AG08395 (cell line): ENCODE measurements around the gene HBM.
"Not testable (repeated sequence)": the region's sequence is repeated elsewhere in the genome, so short reads cannot be mapped to it uniquely, and the experiment has no call there.

Experiments used
- DNase-seq: peaks from one replicate; pipeline ENCODE4 v3.0.0; 2012; ENCODE audit warnings: mixed read lengths, low spot score

HBM gene

GRCh38 chr16:185213-185612 is 19.4 kb downstream of the HBM start:
- DNase-seq = no peak

- no peak for DNase-seq
Observed at GRCh38 chr16:185691-186090, 19.9 kb downstream of the HBM start.

- DNase-seq = no peak
Observed at GRCh38 chr16:187330-187729, 21.6 kb downstream of the HBM start.

- DNase-seq = no peak
Observed at GRCh38 chr16:188674-189073, 22.9 kb downstream of the HBM start.

GRCh38 chr16:189604-190186 is 23.9 kb downstream of the HBM start:
- DNase-seq = no peak

GRCh38 chr16:191831-192230 is 26.1 kb downstream of the HBM start:
- DNase-seq = no peak

GRCh38 chr16:192686-193085 is 26.9 kb downstream of the HBM start:
- DNase-seq = no peak

- no peak for DNase-seq
Observed at GRCh38 chr16:193441-193840, 27.7 kb downstream of the HBM start.

GRCh38 chr16:194516-194915 is 28.7 kb downstream of the HBM start:
- DNase-seq = no peak

GRCh38 chr16:200388-200787 is 34.6 kb downstream of the HBM start:
- peak; percentile 38 for DNase-seq

- DNase-seq = no peak
Observed at GRCh38 chr16:203246-203645, 37.5 kb downstream of the HBM start.

- not testable (repeated sequence) for DNase-seq
Observed at GRCh38 chr16:204046-204445, 38.3 kb downstream of the HBM start.

- DNase-seq = not testable (repeated sequence)
Observed at GRCh38 chr16:209359-209758, 43.6 kb downstream of the HBM start.

- not testable (repeated sequence) for DNase-seq
Observed at GRCh38 chr16:211631-212180, 45.9 kb downstream of the HBM start.

- DNase-seq = no peak
Observed at GRCh38 chr16:212999-213398, 47.2 kb downstream of the HBM start.
